Frontal cortex (tissue), 1 donor: ENCODE measurements around the gene CTSA. TPM values are rescaled to one million over a fixed set of nuclear protein-coding genes. Genes with fewer than 3 reads are reported as not detected.

Experiments used
- total RNA-seq: library from RNA; depleted of rRNA; stranded (reverse); fragments of >200 nt; gene quantifications from one replicate; pipeline ENCODE4 v1.2.3, GENCODE V29; 2014

Gene CTSA
- total RNA-seq, 1 donor from 2014 or later: 14.7 TPM

Other genes starting within 250 kb of the CTSA start
- gene WFDC11, start 221.1 kb upstream of the CTSA start, total RNA-seq: not detected
- gene WFDC13, start 189.3 kb upstream of the CTSA start, total RNA-seq: not detected
- gene WFDC10B, start 186.3 kb upstream of the CTSA start, total RNA-seq: not detected
- not detected for gene SPINT4, start 169.0 kb upstream of the CTSA start, total RNA-seq
- gene WFDC3, start 99.5 kb upstream of the CTSA start, total RNA-seq: not detected
- gene DNTTIP1, start 99.4 kb upstream of the CTSA start, total RNA-seq: 13.0 TPM
- 3.7 TPM for gene UBE2C, start 78.7 kb upstream of the CTSA start, total RNA-seq
- not detected for gene TNNC2, start 64.0 kb upstream of the CTSA start, total RNA-seq
- gene SNX21, start 57.5 kb upstream of the CTSA start, total RNA-seq: 15.5 TPM
- 32.6 TPM for gene ACOT8, start 33.9 kb upstream of the CTSA start, total RNA-seq
- gene ZSWIM3, start 33.7 kb upstream of the CTSA start, total RNA-seq: 13.9 TPM
- 5.3 TPM for gene ZSWIM1, start 10.1 kb upstream of the CTSA start, total RNA-seq
- 2.0 TPM for gene SPATA25, start 3.7 kb upstream of the CTSA start, total RNA-seq
- 3.3 TPM for gene NEURL2, start 127 bp upstream of the CTSA start, total RNA-seq
- gene PLTP, start 20.8 kb downstream of the CTSA start, total RNA-seq: 19.2 TPM
- 9.0 TPM for gene PCIF1, start 43.3 kb downstream of the CTSA start, total RNA-seq
- gene ZNF335, start 80.9 kb downstream of the CTSA start, total RNA-seq: 12.6 TPM
- under 0.01 TPM for gene MMP9, start 117.6 kb downstream of the CTSA start, total RNA-seq
- 18.8 TPM for gene SLC12A5, start 137.9 kb downstream of the CTSA start, total RNA-seq
- gene NCOA5, start 198.6 kb downstream of the CTSA start, total RNA-seq: 18.3 TPM
- gene CD40, start 227.0 kb downstream of the CTSA start, total RNA-seq: 0.41 TPM